Esophagus mucosa (tissue), 1 donor: ENCODE measurements around the gene ZBTB16. TPM values are rescaled to one million over a fixed set of nuclear protein-coding genes. Genes with fewer than 3 reads are reported as not detected.

Experiments used
- ATAC-seq: fragments of 200-7000 bp; cut with Tn5 transposase; one replicate; pipeline ENCODE4 v1.9.1; 2020
- total RNA-seq: library from RNA; stranded (reverse); gene quantifications from one replicate; pipeline ENCODE4 v1.2.4, GENCODE V29; 2023
- donor health status: DM: yes; HTN: yes; CAD: no.

ZBTB16 gene
- total RNA-seq, 1 donor from 2014 or later, result 5.4 TPM

DNA sequence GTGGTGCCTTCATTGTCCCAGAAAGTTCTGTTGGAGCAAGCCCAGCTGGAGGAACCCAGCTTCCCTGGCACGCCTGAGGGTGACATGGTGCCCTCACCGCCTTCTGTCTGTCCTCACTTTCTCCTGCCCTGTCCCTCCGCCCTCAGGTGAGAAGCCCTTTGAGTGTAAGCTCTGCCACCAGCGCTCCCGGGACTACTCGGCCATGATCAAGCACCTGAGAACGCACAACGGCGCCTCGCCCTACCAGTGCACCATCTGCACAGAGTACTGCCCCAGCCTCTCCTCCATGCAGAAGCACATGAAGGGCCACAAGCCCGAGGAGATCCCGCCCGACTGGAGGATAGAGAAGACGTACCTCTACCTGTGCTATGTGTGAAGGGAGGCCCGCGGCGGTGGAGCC lies 190.7 kb downstream of the ZBTB16 start:
- ATAC-seq, result no peak

- no peak for ATAC-seq
Observed at GRCh38 chr11:114250993-114251814, 191.7 kb downstream of the ZBTB16 start.

DNA sequence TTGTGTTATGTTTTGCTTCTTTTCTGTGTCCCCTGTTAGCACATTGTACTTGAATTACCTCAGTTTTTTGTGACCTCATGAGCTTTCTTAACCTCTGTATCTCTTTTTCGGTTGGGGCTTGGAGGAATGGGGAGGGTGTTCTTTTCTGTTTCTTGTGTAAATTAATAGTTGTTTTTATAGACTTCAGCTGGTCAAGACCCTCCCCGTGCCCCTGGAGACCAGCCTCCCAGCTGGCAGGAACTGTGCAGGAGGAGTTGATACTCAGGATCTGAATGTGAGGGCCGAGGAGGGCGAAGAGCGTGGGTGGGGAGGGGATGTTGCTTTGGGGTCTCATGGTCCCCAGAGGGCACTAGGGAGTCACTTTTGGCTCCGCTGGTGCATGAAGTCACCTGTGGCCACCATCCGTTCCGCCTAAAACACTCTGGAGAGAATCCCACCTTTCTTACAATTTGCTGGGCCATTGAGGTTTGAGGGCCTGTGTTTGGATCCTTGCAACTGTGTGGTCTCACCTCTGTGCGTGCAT lies 192.4 kb downstream of the ZBTB16 start:
- no peak for ATAC-seq

DNA sequence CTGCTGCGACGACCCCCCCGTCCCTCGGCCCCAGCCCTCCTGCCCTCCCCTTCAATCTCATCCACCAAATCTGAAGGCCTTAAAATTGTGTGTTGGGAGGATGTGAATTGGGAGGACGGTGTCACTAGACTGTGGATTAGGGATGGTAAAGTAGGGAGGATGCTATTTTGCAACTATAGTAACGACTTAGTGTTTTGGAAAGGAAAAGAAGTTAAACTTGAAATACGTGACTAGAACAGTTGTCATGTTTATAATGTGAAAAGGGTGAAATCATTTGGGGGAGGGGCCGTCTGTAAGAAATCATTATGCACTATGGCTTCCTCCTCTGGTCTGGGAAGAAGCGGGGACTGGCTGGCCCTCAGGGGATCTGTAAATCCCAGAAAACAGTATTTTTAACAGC lies 193.3 kb downstream of the ZBTB16 start:
- ATAC-seq, result no peak

DNA sequence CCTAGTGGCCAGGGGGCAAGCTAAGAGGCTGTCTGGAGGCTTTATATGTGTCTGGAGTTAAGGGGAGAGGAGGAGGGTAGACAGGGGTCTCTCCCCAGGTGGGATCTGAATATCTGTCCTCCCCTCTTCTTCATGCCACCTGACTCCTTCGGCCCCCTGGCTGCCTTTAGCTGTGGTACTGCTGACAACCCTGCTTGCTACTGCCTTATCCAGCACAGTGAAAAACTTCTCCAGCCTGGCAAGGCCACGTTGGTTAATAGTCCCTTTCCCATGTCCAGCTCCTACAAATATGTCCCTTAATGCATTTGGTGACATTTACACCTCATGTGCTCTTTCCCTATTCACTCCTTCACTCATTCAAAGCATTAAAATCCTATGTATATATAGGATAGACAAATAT lies 194.3 kb downstream of the ZBTB16 start:
- ATAC-seq, result no peak

- ATAC-seq, result no peak
Observed at GRCh38 chr11:114254571-114255146, 195.1 kb downstream of the ZBTB16 start.

- no peak for ATAC-seq
Observed at GRCh38 chr11:114255289-114255688, 195.8 kb downstream of the ZBTB16 start.

DNA sequence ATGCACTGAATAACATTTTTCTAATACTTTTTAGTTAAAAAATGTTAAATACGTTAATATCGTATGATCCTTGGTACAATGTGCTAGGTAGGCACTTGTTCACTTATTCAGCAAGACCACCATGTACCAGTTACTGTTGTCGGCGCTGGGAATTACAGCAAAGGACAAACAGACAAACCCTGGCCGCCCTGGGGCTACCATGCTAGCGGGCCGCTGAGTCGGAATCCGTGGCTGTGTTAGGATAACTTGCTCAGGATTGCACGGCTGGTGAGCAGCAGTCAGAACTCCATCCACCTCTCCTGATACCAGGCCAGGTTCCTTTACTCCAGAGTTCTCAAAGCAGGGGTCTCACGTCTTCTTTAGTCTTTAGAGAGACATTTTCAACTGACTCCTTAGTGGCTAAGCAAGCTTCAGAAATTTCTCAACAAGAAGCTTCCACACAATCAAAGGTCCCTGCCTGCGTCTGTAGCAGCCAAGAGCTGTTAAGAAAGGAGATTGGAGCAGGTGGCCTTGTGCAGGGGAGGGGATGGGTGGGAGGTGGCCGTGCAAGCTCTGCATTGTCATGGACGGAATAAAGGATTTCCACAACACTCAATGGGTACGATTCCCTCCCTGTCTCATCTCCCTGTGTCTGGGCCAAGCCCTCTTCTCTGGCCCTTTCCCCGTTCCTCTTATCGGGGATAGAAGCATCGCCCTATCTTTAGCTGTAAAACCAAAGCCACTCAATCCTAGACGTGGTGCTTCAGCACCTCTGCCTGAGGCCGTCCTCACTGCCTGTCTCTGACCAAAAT lies 196.9 kb downstream of the ZBTB16 start:
- no peak for ATAC-seq

DNA sequence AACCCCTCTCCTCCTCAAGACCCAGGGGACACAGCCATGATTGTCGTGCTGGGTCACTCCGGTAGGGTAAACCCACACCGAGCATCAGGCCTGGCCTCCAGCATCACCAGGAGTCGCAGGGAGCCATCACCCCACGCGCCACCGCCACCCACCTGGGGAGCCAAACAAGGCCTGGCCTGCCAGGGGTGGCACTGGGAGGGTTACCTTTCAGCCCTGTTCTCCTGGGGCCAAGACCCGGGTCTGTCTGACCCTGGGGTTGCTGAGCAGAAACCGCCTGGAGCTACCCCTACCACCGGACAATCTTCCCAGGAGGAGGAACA lies 197.4 kb downstream of the ZBTB16 start:
- ATAC-seq, result no peak

DNA sequence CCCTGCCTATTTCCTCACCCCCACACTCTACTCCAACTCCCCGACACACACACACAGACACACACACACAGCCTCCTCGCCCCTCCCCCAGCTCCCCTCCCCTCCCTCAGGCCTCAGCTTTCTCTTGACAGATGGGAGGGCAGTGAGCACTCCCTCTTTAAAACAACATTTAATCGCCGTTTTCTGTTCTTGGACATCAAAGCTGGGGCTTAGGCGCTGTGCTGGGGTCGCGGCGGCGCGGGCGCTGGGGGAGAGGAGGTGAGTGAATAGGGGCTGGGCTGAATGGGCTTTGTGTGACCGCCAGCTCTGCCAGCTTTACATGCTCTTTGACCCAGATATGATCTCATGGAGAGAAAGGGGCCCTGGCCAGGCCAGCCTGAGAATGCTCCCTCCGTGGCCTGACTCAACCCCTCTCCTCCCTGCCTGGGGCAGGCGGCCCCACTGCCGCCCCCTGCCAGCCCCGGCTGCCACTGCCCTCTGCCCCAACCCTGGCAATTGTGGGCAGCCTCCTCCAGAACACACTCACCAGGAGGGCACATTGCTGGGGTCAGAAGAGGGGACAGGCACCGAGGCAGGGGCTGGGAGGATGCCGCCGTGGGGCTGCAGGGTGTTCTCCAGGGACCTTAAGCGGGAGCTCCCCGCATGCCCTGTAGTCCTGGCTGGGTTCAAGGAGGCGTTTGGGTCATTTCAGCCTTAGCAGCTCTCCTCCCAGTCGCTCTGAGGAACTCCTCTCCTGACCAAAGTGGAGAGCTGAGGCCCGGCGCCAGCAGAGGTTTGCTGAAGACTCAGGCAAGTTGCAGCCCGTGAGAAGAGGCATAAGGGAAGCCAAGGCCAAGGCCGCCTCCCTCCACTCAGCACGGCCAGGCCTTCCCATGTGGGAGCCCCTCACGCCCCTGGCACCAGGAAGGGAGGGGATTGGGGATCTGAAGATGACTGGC lies 198.4 kb downstream of the ZBTB16 start:
- no peak for ATAC-seq

DNA sequence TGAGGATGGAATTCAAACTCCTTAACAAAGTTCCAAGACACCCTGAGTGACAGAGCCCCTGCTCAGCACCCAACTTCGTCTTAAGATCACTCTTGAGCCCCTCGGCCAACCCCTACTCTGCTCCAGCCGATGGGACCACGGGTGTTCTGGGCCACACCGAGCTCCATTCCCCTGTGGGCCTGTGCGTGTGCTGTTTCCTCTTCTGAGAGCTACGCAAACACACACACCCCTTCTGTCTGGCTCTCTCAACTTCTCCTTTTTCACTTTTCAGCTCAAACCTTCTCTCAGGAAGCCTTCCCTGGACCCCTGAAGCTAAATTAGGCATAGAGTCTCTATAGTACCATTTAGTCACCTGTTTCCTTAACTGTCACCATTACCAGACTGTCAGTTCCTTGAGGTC lies 199.2 kb downstream of the ZBTB16 start:
- ATAC-seq, result peak; percentile 31

DNA sequence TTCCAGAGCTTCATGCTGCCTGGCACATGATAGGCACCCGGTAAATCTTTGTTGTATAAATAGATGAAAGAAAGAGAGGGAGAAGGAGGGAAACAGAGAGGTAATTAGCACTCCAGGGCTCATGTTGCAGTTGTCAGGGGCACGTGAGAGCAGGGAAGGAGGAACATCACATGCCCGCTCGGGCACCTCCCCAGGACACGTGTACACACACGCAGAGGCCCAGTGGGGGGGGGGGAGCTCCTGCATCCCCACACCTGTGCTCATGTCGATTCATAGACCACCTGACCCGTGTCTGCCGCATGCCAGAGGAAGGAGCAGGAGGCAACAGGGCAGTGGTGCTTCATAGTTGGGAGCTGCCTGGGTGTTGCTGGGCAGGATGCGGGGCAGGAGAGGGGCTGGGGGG lies 199.6 kb downstream of the ZBTB16 start:
- ATAC-seq, result no peak

- no peak for ATAC-seq
Observed at GRCh38 chr11:114259551-114259983, 200.1 kb downstream of the ZBTB16 start.

DNA sequence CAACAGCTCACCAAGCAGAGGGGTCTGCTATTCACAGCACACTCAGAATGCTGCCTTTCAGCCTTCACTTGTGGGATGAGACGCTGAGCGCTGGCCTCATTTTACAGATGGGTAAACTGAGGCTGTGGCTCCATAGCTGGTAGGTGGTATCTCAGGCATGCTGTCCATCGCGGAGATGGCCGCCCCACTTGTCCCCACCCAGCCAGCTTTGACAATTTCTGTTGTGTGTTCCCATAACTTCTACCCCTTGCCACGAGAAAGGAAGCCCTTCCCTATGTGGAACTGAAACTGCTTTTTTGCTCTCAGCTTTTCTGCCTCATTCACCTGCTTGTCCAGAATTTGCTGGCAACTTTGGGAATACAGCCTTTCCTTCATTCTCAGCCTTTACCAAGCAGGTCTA lies 200.6 kb downstream of the ZBTB16 start:
- no peak for ATAC-seq

DNA sequence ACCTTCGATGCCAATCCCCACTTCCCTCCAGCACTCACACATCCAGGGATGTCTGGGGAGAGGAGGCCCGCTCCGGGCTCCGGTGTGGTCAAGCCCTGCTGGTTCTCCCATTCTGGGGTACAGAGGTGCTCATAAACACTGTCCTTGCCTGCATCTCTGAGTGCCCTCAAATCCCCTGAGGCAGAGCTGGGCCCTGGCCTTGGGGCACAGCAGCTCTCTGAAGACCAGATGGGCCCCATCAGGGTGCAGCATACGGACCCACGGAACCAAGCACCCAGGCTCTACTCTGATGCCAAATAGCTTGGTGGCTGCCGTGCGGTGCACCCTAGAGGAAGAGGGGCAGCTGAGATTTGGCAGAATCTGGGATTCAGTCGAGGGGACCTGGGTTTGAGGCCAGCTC lies 201.0 kb downstream of the ZBTB16 start:
- no peak for ATAC-seq

DNA sequence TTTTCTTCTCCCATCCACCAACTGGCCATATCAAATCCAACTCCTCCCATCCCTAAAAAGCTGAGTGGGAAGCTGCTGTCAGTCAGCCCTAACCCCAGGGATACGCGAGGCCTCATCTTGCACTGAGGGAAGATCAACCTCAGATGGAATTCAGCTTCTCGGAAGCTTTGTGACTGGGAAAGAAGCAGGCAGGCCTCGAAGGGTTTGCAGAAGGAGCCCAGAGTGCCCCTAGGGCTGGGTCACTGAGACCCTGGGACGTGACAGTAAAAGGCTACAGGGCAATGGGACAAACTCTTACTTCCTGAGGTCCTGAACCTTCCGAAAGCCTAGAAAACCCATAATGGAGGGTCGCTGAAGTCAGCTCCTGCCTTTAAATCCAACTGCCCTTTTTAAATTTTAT lies 202.3 kb downstream of the ZBTB16 start:
- ATAC-seq, result no peak

GRCh38 chr11:114262681-114263512 lies 203.4 kb downstream of the ZBTB16 start:
- peak; percentile 33 for ATAC-seq

- ATAC-seq, result no peak
Observed at GRCh38 chr11:114263513-114264170, 204.1 kb downstream of the ZBTB16 start.

DNA sequence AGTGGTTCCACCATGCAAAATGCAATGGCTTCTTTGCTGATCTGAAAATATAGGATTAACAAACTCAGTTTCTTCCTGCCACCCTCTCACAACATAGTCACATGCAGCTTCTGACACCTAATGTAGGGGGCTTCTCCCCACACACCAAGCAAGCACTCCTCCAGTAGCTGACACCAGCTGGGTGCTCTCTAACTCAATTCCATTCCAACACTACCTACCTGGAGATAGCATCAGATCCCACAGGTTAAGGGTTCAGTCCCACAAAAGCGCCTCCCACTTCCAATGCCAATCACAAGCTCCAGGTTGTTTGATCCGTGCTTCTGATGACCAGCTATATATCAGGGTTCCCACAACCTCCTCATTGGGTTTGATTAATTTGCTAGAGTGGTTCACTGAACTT lies 204.9 kb downstream of the ZBTB16 start:
- no peak for ATAC-seq

GRCh38 chr11:114265122-114265878 lies 205.8 kb downstream of the ZBTB16 start:
- ATAC-seq, result no peak
